Motor neuron (in vitro differentiated cells): ENCODE results near the gene FLNC. TPM values are rescaled to one million over a fixed set of nuclear protein-coding genes. Genes with fewer than 3 reads are reported as not detected.

ENCODE experiments used
- ATAC-seq, 8 experiments: fragments of 200-7000 bp; cut with Tn5 transposase; replicated peaks in 6 of 8; 2 replicates each; pipeline ENCODE4 v1.8.0; 2021; ENCODE audit warnings: mild to moderate bottlenecking in 8 of 8, moderate library complexity in 8 of 8
- H3K27ac ChIP-seq, 2 donors: fragments of 250-450 bp; sonication (Bioruptor Pico); 2 replicates each; pipeline ENCODE4 v1.9.0; 2021; ENCODE audit warnings: antibody characterized with exemption in 2 of 2, mild to moderate bottlenecking in 2 of 2, moderate library complexity in 1 of 2
- H3K4me1 ChIP-seq, 2 donors: fragments of 250-450 bp; sonication (Bioruptor Pico); replicated peaks in 1 of 2; 2 replicates each; pipeline ENCODE4 v1.6.1; 2021; ENCODE audit warnings: antibody characterized with exemption in 2 of 2, mild to moderate bottlenecking in 2 of 2, moderate library complexity in 1 of 2
- H3K4me3 ChIP-seq, 5 donors: fragments of 250-450 bp; sonication (Bioruptor Pico); 2 replicates each; pipeline ENCODE4 v1.9.0; 2021; ENCODE audit warnings: antibody characterized with exemption in 5 of 5, mild to moderate bottlenecking in 5 of 5, moderate library complexity in 4 of 5
- WGBS, 10 experiments: fragments of 450-650 bp; shearing (Covaris generic); methylation state at CpG; one replicate each; pipeline ENCODE4 v1.0.0; 2022; 5-methylcytosine and 5-hydroxymethylcytosine counted together
- in situ Hi-C, 9 experiments: fragments of 400-800 bp; cut with MboI; loops; one replicate each; pipeline ENCODE4 v1.15.0; 2021; ENCODE audit warnings: low sequenced_read_pairs in 9 of 9, low pct_unique_long_range_greater_than_20kb in 2 of 9; ENCODE audit not compliant: unreplicated experiment in 9 of 9
- total RNA-seq, 8 experiments: library from RNA; unstranded; fragments of 300-600 nt; gene quantifications; 2 replicates each; pipeline versions ENCODE4 v1.2.3 to v1.2.4, GENCODE V29; 2022

FLNC gene
- total RNA-seq, 8 experiments from 2014 or later = 1.7 to 157 (median 25.9) TPM

GRCh38 chr7:128838109-128838779 is 8.0 kb downstream of the FLNC start:
- ATAC-seq = no peak

GRCh38 chr7:128838981-128839731 is 8.9 kb downstream of the FLNC start:
- H3K4me3 ChIP-seq = no peak overlapping the region
- WGBS, 10 experiments = 75 to 100% (median 93%) methylated on average over 4 to 9 of the region's 17 CpGs; no CpG with 5 or more reads in 5 of the 10 experiments
- in situ Hi-C loops = no loop called here
- no peak overlapping the region for H3K27ac ChIP-seq
- H3K4me1 ChIP-seq = peaks cover under 1% of the 10 kb centered on the region in 2 donors
- no peak for ATAC-seq

More at GRCh38 chr7:128838109-128838779, 8.0 kb downstream of the FLNC start:
- peaks cover 9 to 10% of the 10 kb centered on the region in 2 donors for H3K4me1 ChIP-seq
- in situ Hi-C loops = no loop called here
- WGBS, 10 experiments = 88 to 100% (median 100%) methylated on average over 1 to 5 of the region's 22 CpGs; no CpG with 5 or more reads in 6 of the 10 experiments
- H3K4me3 ChIP-seq = no peak overlapping the region
- no peak overlapping the region for H3K27ac ChIP-seq

GRCh38 chr7:128839751-128840177 is 9.6 kb downstream of the FLNC start:
- Histone ChIP-seq H3K4me3 (no peak overlapping the region), H3K27ac (no peak overlapping the region), H3K4me1 (no peaks in the 10 kb centered on the region)
- in situ Hi-C loops = no loop called here
- no peak for ATAC-seq
- WGBS, 10 experiments = 80 to 95% (median 90%) methylated on average over 1 to 4 of the region's 13 CpGs; no CpG with 5 or more reads in 6 of the 10 experiments

- 40 to 93% (median 90%) methylated on average over 1 to 3 of the region's 23 CpGs; no CpG with 5 or more reads in 7 of the 10 experiments for WGBS, 10 experiments
- Histone ChIP-seq H3K4me3 (no peak overlapping the region), H3K27ac (no peak overlapping the region), H3K4me1 (no peaks in the 10 kb centered on the region)
- no peak for ATAC-seq
- in situ Hi-C loops = no loop called here
Measured at GRCh38 chr7:128840326-128841170, 10.3 kb downstream of the FLNC start.

- Histone ChIP-seq H3K4me3 (no peak overlapping the region), H3K4me1 (no peaks in the 10 kb centered on the region), H3K27ac (no peak overlapping the region)
- in situ Hi-C loops = no loop called here
- ATAC-seq = no peak
- WGBS, 10 experiments = 96 to 100% (median 100%) methylated on average over 1 to 4 of the region's 17 CpGs; no CpG with 5 or more reads in 6 of the 10 experiments
Measured at GRCh38 chr7:128841171-128841690, 11.0 kb downstream of the FLNC start.

GRCh38 chr7:128841921-128842673 is 11.9 kb downstream of the FLNC start:
- H3K4me3 ChIP-seq = no peak overlapping the region
- no peaks in the 10 kb centered on the region for H3K4me1 ChIP-seq
- in situ Hi-C loops = no loop called here
- 26 to 90% (median 81%) methylated on average over 2 to 10 of the region's 35 CpGs; no CpG with 5 or more reads in 7 of the 10 experiments for WGBS, 10 experiments
- ATAC-seq = peak in 7 of 8 experiments; percentile 7 to 86 (median 11)
- no peak overlapping the region for H3K27ac ChIP-seq

- Histone ChIP-seq H3K27ac (no peak overlapping the region), H3K4me1 (no peaks in the 10 kb centered on the region), H3K4me3 (no peak overlapping the region)
- in situ Hi-C loops = no loop called here
- peak in 3 of 8 experiments; percentile 1 for ATAC-seq
- WGBS, 10 experiments = 83 to 100% (median 100%) methylated on average over 1 to 7 of the region's 38 CpGs; no CpG with 5 or more reads in 3 of the 10 experiments
Measured at GRCh38 chr7:128842674-128843641, 12.8 kb downstream of the FLNC start.

- in situ Hi-C loops = no loop called here
- Histone ChIP-seq H3K4me1 (no peaks in the 10 kb centered on the region), H3K27ac (no peak overlapping the region), H3K4me3 (no peak overlapping the region)
- no peak for ATAC-seq
- 84 to 100% (median 100%) methylated on average over 1 to 6 of the region's 17 CpGs; no CpG with 5 or more reads in 7 of the 10 experiments for WGBS, 10 experiments
Measured at GRCh38 chr7:128843938-128844621, 13.9 kb downstream of the FLNC start.

- in situ Hi-C loops = no loop called here
- no peaks in the 10 kb centered on the region for H3K4me1 ChIP-seq
- no peak overlapping the region for H3K4me3 ChIP-seq
- no peak overlapping the region for H3K27ac ChIP-seq
- 93 to 100% (median 100%) methylated on average over 1 to 5 of the region's 25 CpGs; no CpG with 5 or more reads in 7 of the 10 experiments for WGBS, 10 experiments
- ATAC-seq = no peak
Measured at GRCh38 chr7:128844777-128845311, 14.6 kb downstream of the FLNC start.

- Histone ChIP-seq H3K4me3 (no peak overlapping the region), H3K4me1 (no peaks in the 10 kb centered on the region), H3K27ac (no peak overlapping the region)
- no peak for ATAC-seq
- 57 to 80% methylated on average over 1 to 2 of the region's 5 CpGs; no CpG with 5 or more reads in 8 of the 10 experiments for WGBS, 10 experiments
- in situ Hi-C loops = no loop called here
Measured at GRCh38 chr7:128845475-128845874, 15.3 kb downstream of the FLNC start.

GRCh38 chr7:128845987-128846386 is 15.8 kb downstream of the FLNC start:
- Histone ChIP-seq H3K4me3 (no peak overlapping the region), H3K27ac (no peak overlapping the region), H3K4me1 (no peaks in the 10 kb centered on the region)
- in situ Hi-C loops = no loop called here
- ATAC-seq = peak in 3 of 8 experiments; percentile 5 to 10 (median 8)
- no CpG with 5 or more reads among the region's 19 CpGs for WGBS, 10 experiments
